Cerebellar nuclear complex (tissue), 1 donor: ENCODE data around the gene CCHCR1.

ENCODE experiments used
- DNase-seq, 2 experiments: peaks; one replicate each; lab custom pipeline; 2025; lab: John Stamatoyannopoulos, UW

CCHCR1 gene

DNA sequence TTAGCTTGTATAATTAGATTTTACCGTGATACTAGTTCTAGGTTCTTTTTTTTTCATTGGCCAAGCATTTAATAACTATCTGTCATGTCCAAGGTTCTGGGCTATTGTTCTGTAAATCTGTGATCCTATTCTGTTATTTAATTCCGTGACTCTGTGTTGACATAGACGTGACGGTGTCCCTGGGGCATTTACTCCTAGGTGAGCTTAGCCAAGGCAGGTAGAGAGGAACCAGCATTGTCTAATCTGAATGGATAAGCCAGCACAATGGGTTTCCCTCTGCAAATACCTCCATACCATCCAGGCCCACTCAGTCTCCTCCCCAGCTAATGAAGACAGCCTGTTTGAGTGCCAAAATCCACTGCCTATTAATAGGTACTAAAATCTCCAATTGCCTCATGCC is 28.5 kb downstream of the CCHCR1 start:
- no peak for DNase-seq

DNA sequence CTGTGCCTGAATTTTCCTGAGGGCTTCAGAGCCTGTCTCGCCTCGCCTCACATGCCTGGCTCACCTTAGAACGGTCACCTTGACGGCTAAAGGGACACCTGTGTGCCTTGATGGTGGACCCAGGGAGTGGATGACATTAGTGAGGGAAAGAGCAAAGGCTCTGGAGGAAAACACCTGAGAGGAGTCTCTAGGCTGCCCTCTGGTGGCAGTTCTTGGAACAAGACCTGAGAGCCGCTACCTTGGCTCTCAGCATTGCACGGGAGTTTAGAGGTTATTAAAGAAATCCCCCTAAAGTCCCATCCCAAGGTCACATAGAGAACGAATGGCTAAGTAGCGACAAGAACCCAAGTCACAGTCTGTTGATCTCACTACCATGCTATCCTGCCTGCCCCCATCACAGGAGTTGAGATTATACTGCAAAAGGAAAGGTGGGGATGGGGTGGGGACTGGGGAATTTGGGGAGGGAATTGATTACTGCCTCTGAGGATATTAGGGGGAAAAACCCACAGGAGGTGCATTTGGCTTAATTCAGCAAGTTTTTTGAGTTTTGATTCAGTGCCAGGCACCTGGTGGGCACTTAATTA is 29.4 kb downstream of the CCHCR1 start:
- DNase-seq: peak in 1 of 2 experiments; percentile 46

DNA sequence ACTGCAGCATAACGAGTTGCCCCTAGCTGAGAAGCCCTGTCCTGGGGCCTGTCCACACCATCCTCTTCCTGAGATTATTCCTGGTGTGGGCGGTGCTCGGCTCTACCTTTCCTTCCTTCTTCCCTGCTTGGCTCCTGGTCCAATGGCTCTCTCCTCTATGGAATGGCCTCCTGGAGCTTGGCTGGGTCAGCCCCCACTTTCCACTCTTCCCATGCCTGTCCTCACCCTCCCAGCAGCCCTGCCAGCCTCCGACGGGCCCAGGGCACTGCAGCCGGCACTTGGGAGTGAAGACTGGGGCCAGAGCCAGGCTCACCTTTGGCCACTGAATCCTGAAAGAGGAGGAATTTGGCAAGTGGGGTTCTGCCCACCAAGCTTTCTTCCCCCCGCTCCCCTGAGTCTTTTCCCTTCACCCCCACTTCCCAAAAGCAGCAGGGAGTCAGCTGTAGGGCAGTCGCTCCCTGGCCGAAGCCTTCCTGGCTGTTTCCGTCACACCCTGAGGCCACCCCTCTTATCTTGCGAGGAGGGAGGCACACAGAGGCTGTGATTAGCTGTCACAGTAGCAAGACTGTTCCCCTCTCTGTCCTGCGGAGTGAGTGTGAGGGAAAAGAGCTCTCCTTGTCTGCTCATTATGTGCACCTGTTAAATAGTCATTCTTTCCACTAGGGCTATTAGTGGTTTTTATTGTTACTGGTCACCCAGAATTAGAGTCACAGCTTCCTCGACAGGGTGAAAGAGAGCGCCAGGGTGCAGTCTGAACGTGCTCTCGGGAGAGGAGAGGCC is 31.0 kb downstream of the CCHCR1 start:
- DNase-seq: no peak

DNA sequence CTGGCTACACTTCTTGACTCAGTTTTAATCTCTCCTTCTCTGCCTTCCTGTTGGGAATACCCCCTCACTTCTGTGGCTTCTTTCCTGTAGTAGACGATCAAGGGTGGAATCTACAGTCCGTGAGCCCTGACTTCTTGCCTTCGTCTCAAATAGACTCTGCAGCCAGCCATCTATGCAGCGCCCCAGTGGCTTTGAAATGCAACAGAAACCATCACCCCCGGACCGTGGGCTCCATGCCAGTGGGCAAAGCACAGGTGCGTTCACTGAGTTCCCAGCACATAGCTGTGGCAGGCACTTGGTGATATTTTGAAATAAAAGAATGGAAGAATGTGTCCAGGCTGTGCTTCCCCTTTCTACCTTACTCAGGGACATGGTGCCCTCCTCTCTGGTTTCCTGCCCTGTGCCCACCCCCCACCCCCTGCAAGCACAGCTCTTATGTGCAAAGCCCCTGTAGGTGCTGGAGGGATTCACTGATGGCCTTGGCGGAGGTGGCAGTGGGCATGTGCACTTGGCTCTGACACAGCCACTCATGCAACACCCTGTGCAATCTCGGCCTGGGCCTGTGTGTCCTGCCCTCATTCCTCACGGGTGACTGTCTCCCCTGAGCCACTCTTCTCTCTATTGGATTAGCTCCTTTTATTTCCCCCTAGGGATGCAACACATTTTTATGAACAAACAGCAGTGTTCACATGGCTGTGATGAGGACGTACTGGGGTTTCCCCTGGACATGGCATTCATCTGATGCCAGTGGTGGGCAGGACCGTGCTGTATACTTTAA is 31.8 kb downstream of the CCHCR1 start:
- DNase-seq: no peak

DNA sequence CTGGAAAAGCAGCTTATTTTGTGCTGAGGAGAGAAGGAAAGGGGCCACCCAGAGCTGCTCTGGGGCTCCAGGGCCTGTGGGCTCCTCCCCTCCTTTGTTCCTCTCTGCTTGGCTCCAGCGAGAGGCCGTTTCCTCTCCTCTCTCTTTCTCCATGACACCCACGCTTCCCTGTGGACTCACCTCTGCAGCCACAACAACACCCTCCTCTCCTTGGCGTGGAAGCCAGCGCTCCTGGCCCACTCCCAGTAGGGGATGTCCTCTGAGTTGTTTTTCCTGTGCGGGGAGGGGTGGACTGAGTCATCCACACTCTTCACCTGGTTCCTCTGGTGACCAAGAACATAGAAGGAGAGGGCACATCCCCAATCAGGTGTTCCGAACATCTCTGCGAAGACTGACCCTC is 32.4 kb downstream of the CCHCR1 start:
- no peak for DNase-seq

DNA sequence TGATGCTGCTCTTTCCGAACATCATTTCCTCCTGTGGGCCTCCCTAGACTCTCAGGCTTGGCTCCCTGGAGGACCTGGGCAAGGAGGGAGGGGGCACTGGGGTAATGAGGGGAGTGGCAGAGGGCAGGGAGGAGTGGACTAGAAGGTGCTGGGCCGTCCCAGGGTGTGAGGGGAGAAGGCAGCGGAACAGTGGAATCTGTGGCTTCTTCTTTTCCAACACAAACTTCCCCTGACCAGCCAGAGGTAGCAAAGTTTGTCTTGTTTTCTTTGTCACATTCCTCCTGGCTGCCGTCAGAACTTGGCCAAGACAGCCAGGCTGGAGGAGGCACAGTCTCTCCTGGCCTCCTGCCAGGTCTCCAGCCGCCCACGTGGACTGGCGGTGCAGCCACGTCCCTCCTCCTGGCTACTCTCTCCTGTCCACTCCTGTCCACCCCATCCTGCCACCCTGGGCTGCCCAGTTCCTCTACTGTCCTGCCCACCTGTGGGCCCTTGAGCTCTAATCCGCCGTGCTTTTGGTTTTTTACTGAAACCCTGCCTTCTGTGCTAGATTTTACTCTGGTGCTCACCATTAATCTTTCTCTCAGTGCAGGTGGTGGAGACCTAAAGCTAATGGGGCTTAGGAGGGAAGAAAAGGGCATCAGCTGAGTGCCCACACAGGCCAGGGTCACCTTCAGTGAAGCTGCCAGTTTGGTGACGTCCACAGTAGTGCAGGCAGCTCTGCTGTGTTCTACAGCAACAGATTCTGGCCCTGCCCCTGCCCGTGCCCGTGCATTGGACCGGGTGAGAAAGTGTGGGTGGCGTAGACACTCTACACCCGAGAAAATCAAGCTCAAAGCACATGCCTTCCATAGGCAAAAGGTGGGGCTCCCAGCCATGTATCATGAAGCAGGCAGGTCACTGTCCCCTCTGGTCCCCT is 34.6 kb downstream of the CCHCR1 start:
- DNase-seq: no peak

DNA sequence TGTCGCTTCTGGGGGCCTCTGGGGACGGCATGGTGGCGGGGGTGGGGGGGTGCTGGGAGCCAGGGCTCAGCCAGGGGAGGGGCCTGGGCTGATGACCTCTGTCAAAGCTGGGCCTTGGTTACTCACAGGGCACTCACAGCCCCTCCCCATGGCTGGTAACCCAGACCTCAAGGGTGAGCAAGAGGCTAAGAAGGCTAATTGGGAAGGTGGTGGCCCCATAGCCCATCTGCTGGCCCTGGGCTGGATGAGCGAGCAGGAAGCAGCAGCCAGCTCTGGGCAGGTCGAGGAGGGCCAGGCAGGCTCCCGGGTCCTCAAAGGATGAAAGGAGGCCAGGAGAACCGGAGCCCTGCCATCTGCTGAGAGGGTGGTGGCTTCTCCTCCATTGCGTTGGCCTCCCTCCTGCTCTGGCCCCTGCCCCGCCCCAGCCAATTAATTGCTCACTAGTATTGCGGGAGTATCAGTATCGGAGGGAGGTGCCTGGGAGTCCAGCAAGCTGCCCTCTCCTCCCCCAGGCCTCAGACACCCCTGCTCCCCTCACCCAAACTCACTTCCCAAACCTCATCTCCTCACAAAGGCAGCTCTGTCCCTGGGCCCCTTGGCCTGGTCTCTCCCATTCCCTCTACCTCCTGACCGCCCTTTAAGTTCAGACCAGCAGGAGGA is 36.3 kb downstream of the CCHCR1 start:
- DNase-seq: no peak

DNA sequence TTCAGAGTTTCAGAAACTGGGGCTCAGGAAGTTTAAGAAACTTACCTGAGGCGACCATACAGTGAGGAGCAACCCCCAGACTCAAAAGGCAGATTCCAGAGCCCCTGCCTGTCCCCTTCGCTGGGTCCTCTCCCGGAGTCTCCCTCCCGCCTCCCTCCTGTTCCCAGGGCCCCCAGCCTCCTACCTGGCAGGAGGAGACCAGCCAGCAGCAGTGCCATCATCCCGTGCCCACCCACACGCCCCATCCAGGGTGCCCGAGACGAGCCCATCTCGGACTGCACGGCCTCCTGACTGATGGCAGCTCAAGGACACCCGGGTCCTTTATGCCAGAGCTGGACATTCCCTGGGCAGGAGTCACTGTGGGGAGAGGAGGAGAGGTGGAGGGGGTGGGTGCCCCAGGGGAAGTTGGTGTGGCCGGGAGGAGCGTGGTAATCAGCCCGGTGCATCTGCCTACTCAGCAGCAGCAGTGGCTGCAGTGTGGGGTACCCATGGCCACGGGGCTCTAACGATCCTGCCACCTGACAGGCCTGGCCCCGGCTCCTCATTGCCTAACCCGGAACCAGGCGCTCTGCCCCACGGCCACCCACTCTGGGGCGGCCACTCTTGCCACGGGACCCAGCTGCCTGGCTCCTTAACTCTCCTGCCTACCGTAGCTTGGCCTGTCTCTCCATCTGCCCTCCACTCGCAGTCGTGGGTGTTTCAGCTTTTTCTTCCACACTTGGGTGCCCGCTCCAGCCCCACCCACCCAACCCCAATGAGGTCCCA is 37.3 kb downstream of the CCHCR1 start, which contains the start of gene CDSN:
TSS of gene CDSN (minus strand) at position 296 of the 765 bp plus-strand sequence. CDS start at position 269, 27 bp downstream.
- DNase-seq: no peak

DNA sequence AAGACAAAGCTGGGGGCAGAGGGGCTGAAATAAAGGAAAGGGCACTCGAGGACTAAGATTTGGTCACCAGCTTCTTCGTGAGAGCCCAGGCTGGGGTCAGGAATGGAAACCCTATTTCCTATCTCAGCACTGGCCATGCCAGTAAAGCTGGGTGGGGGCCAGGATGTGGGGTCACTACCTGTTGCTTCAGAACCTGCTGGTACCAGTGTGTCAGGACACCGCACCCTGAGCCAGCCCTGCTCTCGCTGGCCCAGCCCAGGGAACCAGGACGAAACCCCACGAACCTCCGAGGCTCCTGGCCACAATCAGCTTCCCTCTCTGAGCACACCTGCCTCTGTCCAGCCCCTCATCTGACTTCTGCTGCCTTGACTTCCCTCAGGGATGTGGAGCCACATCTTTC is 39.4 kb downstream of the CCHCR1 start:
- DNase-seq: no peak

DNA sequence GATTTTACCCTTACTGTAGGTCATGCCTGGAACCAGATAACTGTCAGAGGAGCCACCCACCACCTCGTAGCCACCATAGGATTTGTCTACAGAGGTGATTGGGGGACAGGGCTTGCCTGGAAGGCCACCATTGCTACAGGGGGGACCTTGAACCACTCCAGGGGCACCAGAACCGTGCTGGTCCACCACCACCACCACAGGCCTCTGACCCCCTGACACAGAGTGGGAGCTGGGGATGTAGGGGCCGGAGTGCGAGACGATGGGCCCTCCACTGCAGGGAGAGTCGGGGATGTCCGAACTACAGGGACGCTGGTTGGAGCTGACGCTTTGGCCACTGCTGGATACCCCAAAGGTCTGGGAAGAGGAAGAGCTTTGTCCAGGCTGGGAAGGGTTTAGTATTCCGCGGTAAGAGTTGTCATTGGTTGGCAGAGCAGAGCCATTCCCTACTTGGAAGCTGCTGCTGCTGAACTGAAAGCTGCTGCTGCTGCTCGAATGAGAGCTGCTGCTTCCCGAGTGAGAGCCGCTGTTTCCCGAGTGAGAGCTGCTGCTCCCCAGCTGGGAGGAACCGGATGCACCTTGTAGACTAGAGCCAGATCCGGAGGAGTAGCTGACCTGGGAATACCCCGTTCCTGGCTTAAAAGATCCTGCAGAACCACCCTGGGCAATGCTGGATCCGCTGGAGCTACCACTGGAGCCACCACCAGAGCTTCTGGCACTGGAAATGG is 40.8 kb downstream of the CCHCR1 start:
- no peak for DNase-seq

DNA sequence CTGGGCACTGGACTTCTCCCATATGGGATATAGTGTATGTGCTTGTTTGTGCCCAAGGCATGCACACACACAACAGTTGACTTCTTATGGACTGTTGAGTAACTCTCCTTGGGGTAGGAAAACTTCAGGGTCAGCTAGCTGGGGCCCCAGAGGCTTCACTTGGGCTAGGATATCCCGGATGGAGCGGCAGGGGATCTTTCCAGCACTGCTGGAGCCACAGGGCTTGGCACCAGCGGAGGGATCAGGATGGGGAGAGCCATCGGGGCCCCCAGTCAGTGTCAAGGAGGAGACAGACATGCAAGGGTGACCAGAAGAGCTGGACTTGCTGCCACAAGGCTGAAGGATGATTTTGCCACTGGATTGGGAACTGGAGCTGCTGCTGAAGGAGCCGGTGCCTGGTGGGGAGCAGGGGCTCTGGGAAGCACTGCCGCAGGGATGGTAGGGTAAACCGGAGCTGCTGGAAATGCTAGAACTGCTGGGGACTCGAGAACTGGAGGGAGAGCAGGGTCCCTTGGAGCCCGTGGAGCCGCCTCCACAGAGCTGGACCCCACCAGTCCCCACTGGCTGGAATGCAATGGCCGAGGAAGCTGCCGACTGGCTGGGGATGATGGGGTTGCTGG is 41.6 kb downstream of the CCHCR1 start:
- no peak for DNase-seq

DNA sequence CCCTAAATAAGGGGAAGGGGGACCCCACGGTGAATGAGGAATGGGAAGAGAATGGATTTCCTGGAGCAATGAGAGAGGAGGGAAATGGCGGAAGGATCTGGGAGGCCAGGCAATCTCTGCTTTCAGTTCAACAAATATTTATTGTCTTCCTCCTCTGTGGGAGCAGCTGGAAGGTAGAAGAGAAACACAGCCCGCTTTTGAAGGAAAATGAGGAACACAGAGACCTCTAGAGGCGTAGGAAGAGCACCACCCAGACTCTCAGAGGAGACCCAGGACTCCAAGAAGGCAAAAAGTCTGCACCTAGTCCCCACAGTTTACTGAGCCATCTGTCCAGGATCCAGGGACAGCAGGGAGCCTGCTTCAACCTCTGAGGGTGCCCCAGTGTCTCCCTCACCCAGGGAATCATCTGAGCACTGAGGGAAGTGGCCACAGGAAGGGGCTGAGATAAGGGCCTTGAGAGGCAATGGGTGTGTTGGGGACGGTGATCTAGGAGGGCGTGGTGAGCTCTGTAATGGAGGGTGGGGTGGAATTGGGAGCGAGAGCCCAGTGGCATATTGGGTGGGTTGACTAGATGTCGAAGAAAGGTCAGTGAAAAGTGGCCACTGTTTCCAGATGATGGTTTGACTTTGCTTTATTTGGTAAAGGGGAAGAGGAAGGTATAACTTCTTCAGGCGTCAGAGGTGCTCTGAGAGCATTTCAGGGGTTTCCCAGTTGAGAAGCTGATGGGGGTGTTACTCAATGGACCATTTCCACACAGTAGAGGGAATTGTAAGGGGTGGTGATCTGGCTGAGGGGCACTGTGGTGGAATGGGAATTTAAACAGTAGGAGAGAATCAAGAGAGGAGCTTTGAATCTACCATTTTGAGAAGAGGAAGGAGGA is 42.4 kb downstream of the CCHCR1 start:
- no peak for DNase-seq

DNA sequence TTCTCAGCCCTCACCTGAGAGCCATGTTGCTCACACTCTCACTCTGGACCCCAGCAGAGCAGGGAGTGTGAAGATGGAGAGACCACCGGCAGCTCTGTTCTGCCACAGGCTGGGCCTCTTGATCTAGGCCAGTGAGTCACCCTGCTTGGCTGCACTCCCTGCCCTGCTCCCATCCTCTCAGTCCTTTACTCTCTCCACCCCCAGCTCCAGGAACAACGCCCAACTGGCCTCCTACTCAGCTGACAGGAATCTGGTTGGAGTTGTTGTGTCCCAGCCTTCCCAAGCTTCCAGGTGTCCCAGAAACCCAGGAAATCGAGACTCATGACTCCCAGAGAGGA is 43.1 kb downstream of the CCHCR1 start, which contains the start of gene PSORS1C1:
TSS of gene PSORS1C1 (plus strand) at position 260 of the 338 bp plus-strand sequence. CDS start 14,833 bp downstream, outside the sequence.
- no peak for DNase-seq

DNA sequence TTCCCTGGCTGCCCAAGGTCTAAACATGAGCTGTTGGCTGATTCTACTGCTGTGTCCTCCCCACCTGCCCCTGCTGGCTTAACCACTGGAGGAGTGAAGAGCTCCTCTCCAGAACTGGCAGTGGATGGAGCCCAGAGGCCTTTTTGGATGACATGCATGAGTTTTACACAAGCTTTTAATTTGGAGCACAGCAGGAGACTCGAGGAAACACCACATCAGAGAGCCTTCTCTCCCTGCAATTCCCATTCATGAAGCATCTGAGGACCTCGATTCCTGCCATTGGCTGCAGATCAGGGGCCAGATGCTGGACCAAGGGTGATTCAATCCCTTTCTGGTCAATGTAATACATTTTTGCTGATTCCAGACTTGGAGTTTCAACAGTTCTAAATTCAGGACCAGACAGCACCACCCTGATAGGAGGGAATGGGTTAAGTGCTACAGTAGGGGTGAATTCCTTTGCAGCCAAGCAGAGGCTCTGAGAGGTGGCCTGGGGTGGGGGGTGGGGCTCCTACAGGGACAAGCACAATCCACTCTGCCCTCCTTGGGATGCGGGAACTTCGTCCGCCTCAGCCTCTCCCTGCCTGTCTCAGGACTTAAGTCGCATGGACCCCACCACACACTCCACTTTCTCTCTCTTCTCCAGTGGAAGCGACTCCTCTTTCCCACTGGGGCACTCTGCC is 43.6 kb downstream of the CCHCR1 start:
- no peak for DNase-seq

DNA sequence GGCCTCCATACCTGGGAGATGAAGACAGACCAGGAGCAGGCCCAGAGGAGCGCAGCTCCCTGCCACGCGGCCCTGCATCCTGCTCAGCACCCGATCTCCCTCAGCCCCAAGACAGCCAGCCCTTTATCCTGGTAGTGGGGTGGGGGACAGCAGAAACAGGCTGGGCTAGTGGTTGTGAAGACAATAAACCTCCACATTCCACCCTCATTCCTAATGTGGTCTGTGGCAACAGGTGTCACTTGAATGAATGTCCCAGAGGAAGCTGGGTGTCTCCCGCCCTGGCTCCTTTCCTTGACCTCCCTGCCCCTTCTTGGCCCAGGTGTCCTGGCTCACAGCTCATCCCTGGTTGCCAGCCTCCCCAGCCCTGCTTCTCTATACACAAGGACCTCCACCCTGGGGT is 45.1 kb downstream of the CCHCR1 start, which contains the start of gene C6orf15:
TSS of gene C6orf15 (minus strand) at position 98 of the 400 bp plus-strand sequence. CDS start at position 78, 20 bp downstream.
- no peak for DNase-seq

DNA sequence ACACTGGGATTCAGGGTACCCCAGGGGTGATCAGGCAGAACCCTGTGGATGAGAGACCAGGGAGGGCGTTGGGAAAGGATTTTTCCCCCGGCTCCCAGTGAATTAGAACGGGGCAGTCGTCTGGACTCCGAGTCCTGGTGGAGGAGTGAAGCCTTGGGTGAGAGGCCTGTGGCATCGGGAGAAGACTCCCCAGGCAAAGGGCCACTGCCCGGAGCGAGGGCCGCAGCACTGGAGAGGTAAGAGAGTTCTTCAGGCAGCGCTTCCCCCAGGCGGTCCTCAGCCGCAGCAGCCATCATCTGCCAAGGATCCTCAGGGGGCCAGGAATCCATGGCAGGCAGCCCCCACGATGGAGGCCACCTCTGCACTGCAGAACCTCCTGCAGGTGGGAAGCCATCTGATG is 45.9 kb downstream of the CCHCR1 start:
- DNase-seq: no peak

DNA sequence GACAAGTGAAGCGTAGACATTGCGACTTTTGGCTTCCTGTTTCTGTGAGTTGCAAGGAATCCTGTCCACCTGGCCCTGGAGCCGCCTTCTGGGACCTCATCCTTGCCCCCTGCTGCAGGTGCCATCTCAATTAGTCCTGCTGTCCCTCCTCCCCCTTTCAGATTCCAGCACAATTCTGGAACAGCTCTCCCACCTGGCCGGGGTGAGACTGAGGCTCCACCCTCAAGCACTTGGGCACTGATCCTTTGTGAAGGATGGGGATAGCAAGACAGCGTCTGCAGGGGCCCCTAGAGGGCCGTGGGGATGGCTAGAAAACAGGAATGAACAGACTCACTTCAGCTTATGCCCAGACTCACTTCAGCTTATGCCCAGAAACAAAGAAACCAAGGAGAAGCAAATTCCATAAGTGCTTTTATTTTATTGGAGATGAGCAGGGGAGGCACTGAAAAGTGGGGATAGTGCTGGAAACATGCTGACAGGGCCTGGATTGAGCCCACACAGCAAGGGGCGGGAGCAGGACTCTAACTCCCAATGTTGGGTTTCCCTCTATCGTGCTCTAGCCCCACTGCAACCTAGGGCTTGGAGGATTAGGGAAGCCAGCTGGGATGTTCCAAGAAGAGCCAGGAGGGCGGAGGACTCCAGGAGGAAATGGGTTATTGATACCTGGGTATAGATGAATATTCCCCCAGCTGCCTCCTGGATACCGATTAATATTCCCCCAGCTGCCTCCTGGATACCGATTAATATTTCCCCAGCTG is 46.6 kb downstream of the CCHCR1 start:
- no peak for DNase-seq
